Neural cell (in vitro differentiated cells): ENCODE data around the gene ACVRL1. TPM values are rescaled to one million over a fixed set of nuclear protein-coding genes. Genes with fewer than 3 reads are reported as not detected.

Source experiments
- H2AFZ ChIP-seq: fragments of 200-600, 300-800 bp; sonication (generic), shearing (Covaris generic); 2 replicates; pipeline ENCODE4 v1.6.0; 2014; ENCODE audit warnings: low read depth, mild to moderate bottlenecking, antibody characterized with exemption, low read length, moderate library complexity
- H3F3A ChIP-seq: fragments of 200-600 bp; shearing (Covaris generic); 2 replicates; pipeline ENCODE4 v1.6.1; 2016; ENCODE audit warnings: mild to moderate bottlenecking, moderate library complexity, mixed read lengths, antibody characterized with exemption, low read length; ENCODE audit not compliant: insufficient read depth, poor library complexity, severe bottlenecking
- H3K27ac ChIP-seq: fragments of 200-600, 300-800 bp; sonication (generic), shearing (Covaris generic); 2 replicates; pipeline ENCODE4 v1.5.1; 2014; ENCODE audit warnings: mild to moderate bottlenecking, low read length, moderate library complexity
- H3K27me3 ChIP-seq: fragments of 300-800, 200-600 bp; sonication (generic), shearing (Covaris generic); 2 replicates; pipeline ENCODE4 v1.6.0; 2014; ENCODE audit warnings: mild to moderate bottlenecking, low read depth, low read length, moderate library complexity; ENCODE audit not compliant: insufficient read depth
- H3K36me3 ChIP-seq: fragments of 300-800, 200-600 bp; sonication (generic), shearing (Covaris generic); 2 replicates; pipeline ENCODE4 v1.5.1; 2014; ENCODE audit warnings: mild to moderate bottlenecking, antibody characterized with exemption, low read length, moderate library complexity; ENCODE audit not compliant: insufficient read depth
- H3K4me2 ChIP-seq: fragments of 300-800, 200-600 bp; sonication (generic), shearing (Covaris generic); 2 replicates; pipeline ENCODE4 v1.6.0; 2014; ENCODE audit warnings: mild to moderate bottlenecking, low read length
- H3K4me3 ChIP-seq: fragments of 300-800, 200-600 bp; sonication (generic), shearing (Covaris generic); 2 replicates; pipeline ENCODE4 v1.5.1; 2014; ENCODE audit warnings: mild to moderate bottlenecking, low read length, moderate library complexity
- H3K79me2 ChIP-seq: fragments of 200-600 bp; shearing (Covaris generic); replicated peaks from 2 replicates; pipeline ENCODE4 v1.6.0; 2014; ENCODE audit warnings: mild to moderate bottlenecking, low read length, moderate library complexity; ENCODE audit not compliant: insufficient read depth
- H3K9ac ChIP-seq: fragments of 300-800, 200-600 bp; sonication (generic), shearing (Covaris generic); 2 replicates; pipeline ENCODE4 v1.6.1; 2016; ENCODE audit warnings: mild to moderate bottlenecking, low read length, mixed read lengths
- H3K9me2 ChIP-seq: fragments of 200-600 bp; shearing (Covaris generic); 2 replicates; pipeline ENCODE4 v1.6.1; 2016; ENCODE audit warnings: mild to moderate bottlenecking, low read length, mixed read lengths; ENCODE audit not compliant: insufficient read depth
- H3K9me3 ChIP-seq: fragments of 200-600, 300-800 bp; sonication (generic), shearing (Covaris generic); 2 replicates; pipeline ENCODE4 v1.6.1; 2016; ENCODE audit warnings: mild to moderate bottlenecking, mixed run types, low read length, moderate library complexity, mixed read lengths
- H4K20me1 ChIP-seq: fragments of 200-600 bp; shearing (Covaris generic); 2 replicates; pipeline ENCODE4 v1.6.1; 2016; ENCODE audit warnings: mild to moderate bottlenecking, mixed run types; ENCODE audit not compliant: insufficient read depth
- CTCF ChIP-seq: fragments of 450-650 bp; IDR thresholded peaks from 2 replicates; pipeline ENCODE4 v1.5.1; 2014; ENCODE audit warnings: antibody characterized with exemption, mild to moderate bottlenecking, moderate library complexity; ENCODE audit not compliant: poor library complexity, severe bottlenecking
- EP300 ChIP-seq: fragments of 450-650 bp; conservative IDR thresholded peaks from 2 replicates; pipeline ENCODE4 v1.6.1; 2014; ENCODE audit warnings: antibody characterized with exemption, mild to moderate bottlenecking, moderate library complexity; ENCODE audit not compliant: poor library complexity, severe bottlenecking
- EZH2 ChIP-seq: fragments of 200-600, 300-800 bp; shearing (Covaris generic), sonication (generic); IDR thresholded peaks from 2 replicates; pipeline ENCODE4 v1.6.1; 2014; ENCODE audit warnings: antibody characterized with exemption, low read length, borderline replicate concordance, mild to moderate bottlenecking; ENCODE audit not compliant: insufficient read depth, poor library complexity, severe bottlenecking
- MXI1 ChIP-seq: fragments of 450-650 bp; conservative IDR thresholded peaks from 2 replicates; pipeline ENCODE4 v1.6.1; 2014; ENCODE audit warnings: antibody characterized with exemption, mild to moderate bottlenecking; ENCODE audit not compliant: poor library complexity, severe bottlenecking
- POLR2AphosphoS5 ChIP-seq: IDR thresholded peaks from 2 replicates; pipeline ENCODE4 v1.6.1; 2012
- RAD21 ChIP-seq: fragments of 450-650 bp; conservative IDR thresholded peaks from 2 replicates; pipeline ENCODE4 v1.6.1; 2014; ENCODE audit warnings: antibody characterized with exemption, mild to moderate bottlenecking, moderate library complexity
- REST ChIP-seq: IDR thresholded peaks from 2 replicates; pipeline ENCODE4 v1.6.1; 2012; ENCODE audit warnings: borderline replicate concordance
- SMC3 ChIP-seq: fragments of 450-650 bp; conservative IDR thresholded peaks from 2 replicates; pipeline ENCODE4 v1.6.1; 2014; ENCODE audit warnings: antibody characterized with exemption, mild to moderate bottlenecking, moderate library complexity; ENCODE audit not compliant: poor library complexity
- TAF1 ChIP-seq: IDR thresholded peaks from 2 replicates; pipeline ENCODE4 v1.6.1; 2012; ENCODE audit warnings: low read depth
- polyA plus RNA-seq: library from polyadenylated mRNA; depleted of rRNA; stranded (reverse); fragments of >200 nt; gene quantifications from 2 replicates; pipeline ENCODE4 v1.2.3, GENCODE V29; 2014

Gene ACVRL1
- polyA plus RNA-seq, 1 donor from 2014 or later = not detected

DNA sequence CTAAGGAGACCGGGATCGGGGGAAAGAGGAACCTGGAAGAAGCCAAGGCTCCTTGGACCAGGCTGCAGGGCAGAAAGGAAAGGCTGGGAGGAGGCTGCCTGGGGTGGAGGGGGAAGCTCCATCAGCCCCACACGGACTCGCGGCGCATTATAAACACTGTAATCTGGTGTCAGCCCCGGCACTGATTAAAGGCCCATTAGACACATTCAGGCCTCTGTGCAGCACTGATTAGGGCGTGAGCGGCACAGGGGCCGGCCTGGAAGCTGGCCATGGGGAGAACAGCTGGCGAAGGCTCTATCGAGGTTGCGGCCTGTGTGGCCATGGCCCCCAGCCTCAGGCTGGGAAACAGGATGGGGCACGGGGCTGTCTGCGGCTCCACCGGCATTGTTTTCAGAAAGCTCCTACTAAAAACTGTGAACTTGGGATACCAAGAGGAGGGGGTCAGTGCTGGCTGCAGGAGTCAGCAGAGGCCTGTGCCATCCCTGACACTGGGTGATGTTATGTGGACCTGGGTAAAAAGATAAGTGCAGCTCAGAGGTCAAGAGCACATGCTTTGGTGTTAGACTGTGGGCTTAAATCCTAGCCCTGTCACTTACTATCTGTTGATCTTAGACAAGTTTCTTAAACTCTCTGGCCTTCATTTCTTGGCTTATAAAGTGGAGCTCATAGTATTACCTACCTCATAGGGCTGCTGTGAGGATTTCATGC is 10.6 kb downstream of the ACVRL1 start:
- H3F3A ChIP-seq = no peaks in the 10 kb centered on the region
- H3K79me2 ChIP-seq = no peaks in the 10 kb centered on the region
- H3K36me3 ChIP-seq = no peaks in the 10 kb centered on the region
- H3K4me2 ChIP-seq = no peak overlapping the region
- H4K20me1 ChIP-seq = no peaks in the 10 kb centered on the region
- H3K9me2 ChIP-seq = no peaks in the 10 kb centered on the region
- H3K9me3 ChIP-seq = no peaks in the 10 kb centered on the region
- H3K27ac ChIP-seq = no peak overlapping the region
- no peak for TF ChIP-seq REST
- TF ChIP-seq RAD21 = no peak
- no peak for TF ChIP-seq EP300
- no peak for TF ChIP-seq CTCF
- TF ChIP-seq MXI1 = no peak
- TF ChIP-seq TAF1 = no peak
- TF ChIP-seq POLR2AphosphoS5 = no peak
- TF ChIP-seq EZH2 = no peak
- no peak for TF ChIP-seq SMC3
- H3K4me3 ChIP-seq = no peak overlapping the region
- H2AFZ ChIP-seq = no peak overlapping the region
- H3K9ac ChIP-seq = no peak overlapping the region
- H3K27me3 ChIP-seq = no peaks in the 10 kb centered on the region

GRCh38 chr12:51920046-51920445 is 12.7 kb downstream of the ACVRL1 start:
- H3K27me3 ChIP-seq = no peaks in the 10 kb centered on the region
- H3K27ac ChIP-seq = no peak overlapping the region
- no peak overlapping the region for H3K9ac ChIP-seq
- H3K36me3 ChIP-seq = no peaks in the 10 kb centered on the region
- H3K4me2 ChIP-seq = no peak overlapping the region
- H3K9me3 ChIP-seq = no peaks in the 10 kb centered on the region
- H3K79me2 ChIP-seq = no peaks in the 10 kb centered on the region
- H2AFZ ChIP-seq = no peak overlapping the region
- TF ChIP-seq SMC3 = no peak
- no peak for TF ChIP-seq TAF1
- no peak for TF ChIP-seq EP300
- no peak for TF ChIP-seq POLR2AphosphoS5
- no peak for TF ChIP-seq MXI1
- no peak for TF ChIP-seq CTCF
- no peak for TF ChIP-seq REST
- H3K9me2 ChIP-seq = no peaks in the 10 kb centered on the region
- no peaks in the 10 kb centered on the region for H4K20me1 ChIP-seq
- H3F3A ChIP-seq = no peaks in the 10 kb centered on the region
- no peak overlapping the region for H3K4me3 ChIP-seq
